Sigmoid colon (tissue), 7 donors: ENCODE data around the gene PVALB. TPM values are rescaled to one million over a fixed set of nuclear protein-coding genes. Genes with fewer than 3 reads are reported as not detected.

ENCODE experiments used
- DNase-seq: peaks from one replicate; pipeline ENCODE4 v3.0.0-alpha.2; 2019
- H3K27ac ChIP-seq, 4 donors: fragments of 200-600 bp; sonication (generic); one replicate each; pipeline ENCODE4 v1.5.1; 2016 to 2019; ENCODE audit warnings: mild to moderate bottlenecking in 1 of 4
- H3K27me3 ChIP-seq, 3 donors: fragments of 200-600 bp; sonication (generic); one replicate each; pipeline ENCODE4 v1.5.1; 2019; ENCODE audit warnings: mild to moderate bottlenecking in 1 of 3
- H3K36me3 ChIP-seq, 4 donors: fragments of 200-600 bp; sonication (generic); one replicate each; pipeline ENCODE4 v1.5.1; 2016 to 2019
- H3K4me1 ChIP-seq, 4 donors: fragments of 200-600 bp; sonication (generic); one replicate each; pipeline ENCODE4 v1.5.1; 2017 to 2019
- H3K4me3 ChIP-seq, 4 donors: fragments of 200-600 bp; sonication (generic); one replicate each; pipeline ENCODE4 v1.5.1; 2017 to 2019; ENCODE audit warnings: mild to moderate bottlenecking in 2 of 4, moderate library complexity in 1 of 4
- H3K9me3 ChIP-seq, 4 donors: fragments of 200-600 bp in 3 of 4; sonication (generic) in 3 of 4; one replicate each; pipeline versions ENCODE4 v1.5.1 to v1.6.1; 2013 to 2019
- CTCF ChIP-seq, 4 experiments: fragments of 450-650 bp in 3 of 4; fragments of 200-600 bp in 1 of 4; IDR thresholded peaks; one replicate each; pipeline ENCODE4 v1.5.1; 2016 to 2019; ENCODE audit warnings: antibody characterized with exemption in 4 of 4, mild to moderate bottlenecking in 3 of 4, moderate library complexity in 2 of 4
- EP300 ChIP-seq, 4 donors: sonication (generic); formaldehyde crosslinking; IDR thresholded peaks; one replicate each; pipeline ENCODE4 v1.6.1; 2017; ENCODE audit warnings: antibody characterized with exemption in 4 of 4
- POLR2A ChIP-seq, 2 donors: fragments of 450-650 bp; IDR thresholded peaks; one replicate each; pipeline ENCODE4 v1.6.1; 2016; ENCODE audit warnings: antibody characterized with exemption in 2 of 2, mild to moderate bottlenecking in 2 of 2, moderate library complexity in 2 of 2
- POLR2AphosphoS5 ChIP-seq, 4 donors: sonication (generic); formaldehyde crosslinking; IDR thresholded peaks; one replicate each; pipeline ENCODE4 v1.6.1; 2017; ENCODE audit warnings: antibody characterized with exemption in 4 of 4
- WGBS, 2 donors: extraction: QIAGEN DNeasy Blood & Tissue Kit; methylation state at CpG; one replicate each; pipeline ENCODE4 v1.1.7; 2013; 5-methylcytosine and 5-hydroxymethylcytosine counted together
- intact Hi-C: fragments of 100-400 bp; cut with DNase I; formaldehyde crosslinking; loops from one replicate; pipeline ENCODE4 v1.15.1; 2023
- polyA plus RNA-seq, 3 donors: library from polyadenylated mRNA; stranded (reverse); fragments of 200-250 nt; gene quantifications; one replicate each; pipeline ENCODE4 v1.2.3, GENCODE V29; 2013
- total RNA-seq, 4 donors: library from RNA; depleted of rRNA; stranded (reverse); fragments of >200 nt; gene quantifications; one replicate each; pipeline ENCODE4 v1.1.0, GENCODE V29; 2016
- donor health status: healthy with polysubstance abuse.
- donor health status: Bipolar disorder and iron deficiency.
- donor health status: healthy.

PVALB gene
- total and polyA plus RNA-seq, 7 donors = not detected

DNA sequence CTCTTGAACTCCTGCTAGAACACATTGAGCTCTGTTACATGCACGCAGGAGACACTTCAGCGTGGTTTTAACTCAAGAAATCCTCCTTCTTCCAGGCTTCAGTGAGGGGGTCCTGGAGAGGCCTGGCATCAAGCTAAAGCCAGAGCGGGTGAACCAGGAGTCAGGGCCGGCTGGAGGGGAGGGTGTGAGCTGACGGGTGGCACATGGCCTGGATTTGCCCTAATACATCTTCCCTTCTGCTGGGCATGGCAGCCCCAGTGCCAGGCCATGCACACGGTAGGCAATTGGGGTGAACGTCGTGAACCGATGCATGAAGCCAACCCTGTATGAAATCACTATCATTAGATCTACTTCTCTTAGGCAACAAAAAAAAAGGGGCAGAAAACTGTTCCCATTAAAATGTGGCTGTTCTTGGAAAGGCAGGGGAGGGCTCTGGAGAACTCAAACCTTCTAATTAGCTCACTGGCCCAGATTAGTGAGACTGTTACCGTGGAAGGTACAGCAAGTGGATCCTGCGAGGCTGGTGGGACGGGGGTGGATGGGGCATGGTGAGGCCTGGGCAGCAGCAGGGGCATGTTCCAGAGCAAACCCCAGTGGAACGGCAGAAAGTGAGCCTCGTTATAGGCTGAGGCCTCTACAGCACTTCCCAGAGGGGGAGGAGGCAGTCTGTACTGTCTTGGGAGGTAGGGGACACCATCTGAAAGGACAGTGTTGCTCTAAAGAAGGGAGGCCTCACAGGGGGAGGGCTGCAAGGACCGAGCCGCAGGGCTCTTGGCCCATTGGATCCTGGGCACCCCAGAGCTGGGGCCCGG is 51.5 kb downstream of the PVALB start:
- intact Hi-C loops = no loop called here
- Histone ChIP-seq H3K27me3 (no peaks in the 10 kb centered on the region), H3K4me1 (peaks cover 0 to 46% (median 33%) of the 10 kb centered on the region in 4 donors), H3K27ac (no peak overlapping the region), H3K9me3 (no peaks in the 10 kb centered on the region), H3K4me3 (no peak overlapping the region), H3K36me3 (peaks cover 0 to 16% (median 0%) of the 10 kb centered on the region in 4 donors)
- 92 to 95% methylated on average over 17 of the region's 17 CpGs for WGBS, 2 donors
- TF ChIP-seq EP300 (IDR thresholded peaks at IDR 0.05) (no peak), CTCF (IDR thresholded peaks at IDR 0.05) (no peak), POLR2AphosphoS5 (IDR thresholded peaks at IDR 0.05) (no peak), POLR2A (IDR thresholded peaks at IDR 0.05) (no peak)
- peak; percentile 49 for DNase-seq

GRCh38 chr22:36764641-36765040 is 52.2 kb downstream of the PVALB start:
- TF ChIP-seq CTCF (IDR thresholded peaks at IDR 0.05) (no peak), POLR2A (IDR thresholded peaks at IDR 0.05) (no peak)
- no peaks in the 10 kb centered on the region for H3K27me3 ChIP-seq
- peak; percentile 49 for DNase-seq
- no peaks in the 10 kb centered on the region for H3K9me3 ChIP-seq
- no peak overlapping the region for H3K4me3 ChIP-seq
- peaks cover 0 to 48% (median 35%) of the 10 kb centered on the region in 4 donors for H3K4me1 ChIP-seq
- H3K27ac ChIP-seq = no peak overlapping the region
- intact Hi-C loops = no loop called here
- H3K36me3 ChIP-seq = peaks cover 0 to 16% (median 0%) of the 10 kb centered on the region in 4 donors
- 92 to 94% methylated on average over 6 of the region's 6 CpGs for WGBS, 2 donors

DNA sequence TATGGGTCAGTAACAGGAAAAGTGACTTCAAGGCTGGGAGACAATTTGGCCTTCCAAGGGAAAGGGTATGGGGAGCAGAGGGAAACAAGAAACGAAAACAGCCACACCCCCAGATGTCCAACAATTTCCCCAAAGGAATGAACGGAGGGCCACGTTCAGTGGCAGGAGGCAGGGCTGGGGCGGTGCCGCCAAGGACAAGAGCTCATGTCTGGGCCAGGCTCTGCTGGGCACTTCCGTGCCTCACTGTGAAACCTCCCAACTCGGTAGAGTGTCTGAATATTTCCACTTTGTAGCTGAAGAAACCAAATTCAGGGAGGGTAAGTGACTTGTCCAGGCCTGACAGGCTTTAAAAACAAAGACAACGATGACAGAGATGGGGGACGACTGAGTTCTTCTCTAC is 52.8 kb downstream of the PVALB start:
- no peaks in the 10 kb centered on the region for H3K27me3 ChIP-seq
- no peak overlapping the region for H3K27ac ChIP-seq
- intact Hi-C loops = no loop called here
- peaks cover 0 to 48% (median 35%) of the 10 kb centered on the region in 4 donors for H3K4me1 ChIP-seq
- WGBS, 2 donors = 91 to 93% methylated on average over 9 of the region's 9 CpGs
- peaks cover 0 to 16% (median 0%) of the 10 kb centered on the region in 4 donors for H3K36me3 ChIP-seq
- DNase-seq = peak; percentile 34
- H3K9me3 ChIP-seq = no peaks in the 10 kb centered on the region
- H3K4me3 ChIP-seq = no peak overlapping the region
- no peak for TF ChIP-seq POLR2A (IDR thresholded peaks at IDR 0.05)
- no peak for TF ChIP-seq EP300 (IDR thresholded peaks at IDR 0.05)
- no peak for TF ChIP-seq CTCF (IDR thresholded peaks at IDR 0.05)
- no peak for TF ChIP-seq POLR2AphosphoS5 (IDR thresholded peaks at IDR 0.05)

DNA sequence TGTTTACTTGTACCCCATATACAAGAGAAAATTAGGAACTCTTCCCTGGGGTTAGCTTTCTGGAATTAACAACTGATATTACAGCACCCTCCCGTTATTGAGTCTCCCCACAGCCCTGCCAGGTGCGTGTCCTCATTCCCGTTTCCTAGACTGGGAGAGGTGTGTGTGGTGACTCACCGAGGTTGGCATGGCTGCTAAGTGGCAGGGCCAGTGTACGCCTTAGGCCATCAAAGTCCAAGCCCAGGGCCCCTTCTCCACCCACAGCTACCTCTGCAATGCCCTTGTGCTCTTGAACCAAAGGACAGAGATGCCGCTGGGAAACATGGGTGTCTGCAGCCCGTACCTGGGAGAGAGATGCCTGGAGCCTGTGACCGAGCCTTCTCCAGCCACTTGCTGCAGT is 53.3 kb downstream of the PVALB start:
- H3K27me3 ChIP-seq = no peaks in the 10 kb centered on the region
- DNase-seq = peak; percentile 43
- WGBS, 2 donors = 82 to 91% methylated on average over 8 of the region's 8 CpGs
- peak overlapping the region in 3 of 4 donors; percentile 67 to 80 (median 79) for H3K27ac ChIP-seq
- peaks cover 0 to 16% (median 0%) of the 10 kb centered on the region in 4 donors for H3K36me3 ChIP-seq
- no peak overlapping the region for H3K4me3 ChIP-seq
- H3K9me3 ChIP-seq = no peaks in the 10 kb centered on the region
- intact Hi-C loops = no loop called here
- no peak for TF ChIP-seq POLR2AphosphoS5 (IDR thresholded peaks at IDR 0.05)
- TF ChIP-seq EP300 (IDR thresholded peaks at IDR 0.05) = no peak
- TF ChIP-seq CTCF (IDR thresholded peaks at IDR 0.05) = no peak
- TF ChIP-seq POLR2A (IDR thresholded peaks at IDR 0.05) = no peak
- H3K4me1 ChIP-seq = peaks cover 0 to 48% (median 35%) of the 10 kb centered on the region in 4 donors
